Lung (tissue), 12 donors: ENCODE data around the gene TAF6L. TPM values are rescaled to one million over a fixed set of nuclear protein-coding genes. Genes with fewer than 3 reads are reported as not detected.
"Not testable (repeated sequence)": the region's sequence is repeated elsewhere in the genome, so short reads cannot be mapped to it uniquely, and the experiment has no call there.

Experiments used
- ATAC-seq: fragments of 200-7000 bp; cut with Tn5 transposase; one replicate; pipeline ENCODE4 v1.9.1; 2020; ENCODE audit warnings: moderate number of reproducible peaks; ENCODE audit not compliant: insufficient read depth, low FRiP score
- DNase-seq, 3 donors: peaks; one replicate each; pipeline ENCODE4 v3.0.0-alpha.2; 2013 to 2017
- H3K27ac ChIP-seq, 2 donors: one replicate each; pipeline ENCODE4 v1.5.1; 2013; ENCODE audit warnings: mild to moderate bottlenecking in 2 of 2, moderate library complexity in 2 of 2, control low read depth in 1 of 2, inconsistent platforms in 1 of 2, low read depth in 1 of 2, low read length in 1 of 2
- H3K27me3 ChIP-seq, 3 donors: one replicate each; pipeline ENCODE4 v1.5.1; 2013; ENCODE audit warnings: low read length in 2 of 3; ENCODE audit not compliant: control insufficient read depth in 3 of 3, insufficient read depth in 3 of 3
- H3K36me3 ChIP-seq, 4 donors: one replicate each; pipeline ENCODE4 v1.5.1; 2013; ENCODE audit warnings: low read length in 4 of 4, mild to moderate bottlenecking in 1 of 4, moderate library complexity in 1 of 4; ENCODE audit not compliant: control insufficient read depth in 4 of 4, insufficient read depth in 4 of 4
- H3K4me1 ChIP-seq, 5 donors: one replicate each; pipeline ENCODE4 v1.5.1; 2013; ENCODE audit warnings: low read length in 5 of 5, mild to moderate bottlenecking in 2 of 5, moderate library complexity in 1 of 5; ENCODE audit not compliant: control insufficient read depth in 5 of 5, insufficient read depth in 5 of 5
- H3K4me3 ChIP-seq: one replicate; pipeline ENCODE4 v1.5.1; 2013; ENCODE audit warnings: mild to moderate bottlenecking, control low read depth, moderate library complexity
- H3K9ac ChIP-seq, 2 donors: one replicate each; pipeline ENCODE4 v1.5.1; 2013; ENCODE audit warnings: low read length in 2 of 2, control low read depth in 1 of 2; ENCODE audit not compliant: insufficient read depth in 1 of 2
- H3K9me3 ChIP-seq, 4 donors: one replicate each; pipeline ENCODE4 v1.5.1; 2013; ENCODE audit warnings: low read length in 3 of 4, mild to moderate bottlenecking in 1 of 4, moderate library complexity in 1 of 4; ENCODE audit not compliant: control insufficient read depth in 4 of 4, insufficient read depth in 3 of 4
- CTCF ChIP-seq: IDR thresholded peaks from 2 replicates; pipeline ENCODE4 v1.5.1; 2012; ENCODE audit warnings: mild to moderate bottlenecking; ENCODE audit errors: control extremely low read depth, extremely low read depth
- WGBS, 2 donors: extraction: QIAGEN DNeasy Blood & Tissue Kit; methylation state at CpG; one replicate each; pipeline ENCODE4 v1.1.7; 2013; 5-methylcytosine and 5-hydroxymethylcytosine counted together
- polyA plus RNA-seq, 2 donors: library from polyadenylated mRNA; stranded (reverse); fragments of 200-250 nt; gene quantifications; one replicate each; pipeline ENCODE4 v1.2.1, GENCODE V29; 2013
- total RNA-seq, 2 donors: library from RNA; depleted of rRNA in 1 of 2; stranded (reverse); fragments of >200 nt in 1 of 2; gene quantifications; one replicate each; pipeline ENCODE4 v1.2.1, GENCODE V29; 2014 to 2021
- donor health status: control.
- donor health status: control.
- donor health status: Bipolar disorder and iron deficiency.
- donor health status: healthy.
- donor health status: DM: yes; HTN: yes; CAD: no.

The TAF6L gene
- total and polyA plus RNA-seq, 4 donors: 18.7 to 32.7 (median 25.2) TPM

- H3K36me3 ChIP-seq: peaks cover 30 to 50% (median 41%) of the 10 kb centered on the region in 4 donors
- 98 to 100% methylated on average over 3 of the region's 3 CpGs for WGBS, 2 donors
These were observed 52.5 kb downstream of the TAF6L start for GRCh38 chr11:62823677-62824076.

DNA sequence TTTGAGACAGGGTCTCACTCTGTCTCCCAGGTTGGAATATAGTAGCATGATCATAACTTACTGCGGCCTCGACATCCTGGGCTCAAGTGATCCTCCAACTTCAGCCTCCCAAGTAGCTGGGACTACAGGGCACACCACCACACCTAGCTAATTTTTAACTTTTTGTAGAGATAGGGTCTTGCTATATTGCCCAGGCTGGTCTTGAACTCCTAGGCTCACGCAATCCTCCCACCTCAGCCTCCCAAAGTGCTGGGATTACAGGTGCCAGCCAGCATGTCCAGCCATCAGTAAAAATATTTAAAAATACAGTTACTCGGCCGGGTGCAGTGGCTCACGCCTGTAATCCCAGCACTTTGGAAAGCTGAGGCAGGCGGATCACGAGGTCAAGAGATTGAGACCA, 56.9 kb downstream of the TAF6L start:
- Histone ChIP-seq H3K4me1 (peaks cover 0 to 16% (median 9%) of the 10 kb centered on the region in 5 donors), H3K36me3 (peaks cover 18 to 33% (median 31%) of the 10 kb centered on the region in 4 donors)
- not testable (repeated sequence) for H3K9ac ChIP-seq, H3K27me3 ChIP-seq, DNase-seq, ATAC-seq, H3K27ac ChIP-seq, H3K4me3 ChIP-seq, H3K9me3 ChIP-seq
- 95 to 98% methylated on average over 8 of the region's 8 CpGs for whole genome bisulfite sequencing, 2 donors

More at GRCh38 chr11:62823677-62824076, 52.5 kb downstream of the TAF6L start:
- Histone ChIP-seq H3K27ac (no peak overlapping the region), H3K4me1 (no peaks in the 10 kb centered on the region), H3K9ac (no peak overlapping the region), H3K9me3 (no peaks in the 10 kb centered on the region), H3K27me3 (no peaks in the 10 kb centered on the region), H3K4me3 (no peak overlapping the region)
- ATAC-seq: no peak
- TF ChIP-seq CTCF: no peak
- no peak for DNase-seq

GRCh38 chr11:62830904-62831519, 59.8 kb downstream of the TAF6L start:
- WGBS, 2 donors: 0 to 1% methylated on average over 33 of the region's 33 CpGs
- H3K4me1 ChIP-seq: peaks cover 0 to 16% (median 13%) of the 10 kb centered on the region in 5 donors
- no peak for ATAC-seq

More at GRCh38 chr11:62830904-62831519, 59.8 kb downstream of the TAF6L start:
- peak overlapping the region; percentile 89 to 92 for H3K27ac ChIP-seq
- no peak for TF ChIP-seq CTCF
- peak in 1 of 3 donors; percentile 79 for DNase-seq
- H3K9me3 ChIP-seq: no peaks in the 10 kb centered on the region
- peak overlapping the region; percentile 85 to 91 for H3K9ac ChIP-seq
- no peaks in the 10 kb centered on the region for H3K27me3 ChIP-seq
- peak overlapping the region; percentile 82 for H3K4me3 ChIP-seq
- peaks cover 13 to 29% (median 28%) of the 10 kb centered on the region in 4 donors for H3K36me3 ChIP-seq
